Psoas muscle (tissue), 8 donors: ENCODE results near the gene HTD2. TPM values are rescaled to one million over a fixed set of nuclear protein-coding genes. Genes with fewer than 3 reads are reported as not detected.

Experiments used
- ATAC-seq, 4 donors: fragments of 200-7000 bp; cut with Tn5 transposase; one replicate each; pipeline ENCODE4 v1.9.1; 2020; ENCODE audit warnings: moderate library complexity in 3 of 4, mild to moderate bottlenecking in 2 of 4
- DNase-seq, 2 donors: peaks; one replicate each; pipeline ENCODE4 v3.0.0-alpha.2; 2020
- H3K27ac ChIP-seq: fragments of 200-600 bp; one replicate; pipeline ENCODE4 v1.8.0; 2022
- H3K27me3 ChIP-seq, 3 donors: fragments of 200-600 bp in 1 of 3; one replicate each; pipeline versions ENCODE4 v1.6.1 to v1.8.0; 2013 to 2022; ENCODE audit warnings: low read length in 2 of 3, mild to moderate bottlenecking in 2 of 3, moderate library complexity in 1 of 3; ENCODE audit not compliant: insufficient read depth in 3 of 3
- H3K36me3 ChIP-seq, 2 donors: fragments of 200-600 bp in 1 of 2; one replicate each; pipeline versions ENCODE4 v1.6.1 to v1.8.0; 2013 to 2022; ENCODE audit warnings: low read depth in 1 of 2, mild to moderate bottlenecking in 1 of 2, moderate library complexity in 1 of 2; ENCODE audit not compliant: insufficient read depth in 1 of 2
- H3K4me1 ChIP-seq: fragments of 200-600 bp; one replicate; pipeline ENCODE4 v1.8.0; 2022
- H3K4me3 ChIP-seq: fragments of 200-600 bp; one replicate; pipeline ENCODE4 v1.8.0; 2022; ENCODE audit warnings: mild to moderate bottlenecking
- H3K9me3 ChIP-seq: fragments of 200-600 bp; one replicate; pipeline ENCODE4 v1.8.0; 2022
- WGBS, 3 donors: extraction: QIAGEN DNeasy Blood & Tissue Kit; methylation state at CpG; one replicate each; pipeline versions ENCODE4 v1.1.6 to v1.1.7; 2013; 5-methylcytosine and 5-hydroxymethylcytosine counted together
- intact Hi-C, 2 donors: fragments of 100-400 bp; cut with DNase I; formaldehyde crosslinking; loops; one replicate each; pipeline versions ENCODE4 v1.11.0 to v1.14.2; 2022
- polyA plus RNA-seq, 3 donors: library from polyadenylated mRNA; stranded (reverse); fragments of 200-250 nt; gene quantifications; one replicate each; pipeline ENCODE4 v1.2.3, GENCODE V29; 2013
- total RNA-seq, 4 donors: library from RNA; stranded (reverse); fragmentation: NEBNext Ultra II Directional in 2 of 4; extraction: Animal tissue kit (Norgen Biotek cat#: 25700) in 2 of 4; gene quantifications; one replicate each; pipeline versions ENCODE4 v1.2.1 to v1.2.4, GENCODE V29; 2021 to 2023
- TF ChIP-seq, protein P1 (sequence below): fragments of 200-600 bp; IDR thresholded peaks from one replicate; pipeline ENCODE4 v1.8.0; 2022; ENCODE audit warnings: antibody characterized with exemption
- donor health status: healthy with polysubstance abuse.
- donor health status: DM: no; HTN: no; CAD: no; lungs with moderate emphysema.
- donor health status: Bipolar disorder and iron deficiency.
- donor health status: healthy.
- donor health status: DM: yes; HTN: yes; CAD: no.
- donor health status: DM: no; HTN: no; CAD: no.
- donor health status: DM: no; HTN: no; CAD: no.
- donor health status: DM: yes; HTN: yes; CAD: no.

HTD2 gene
- total and polyA plus RNA-seq, 7 donors: 10.9 to 37.0 (median 15.7) TPM

DNA sequence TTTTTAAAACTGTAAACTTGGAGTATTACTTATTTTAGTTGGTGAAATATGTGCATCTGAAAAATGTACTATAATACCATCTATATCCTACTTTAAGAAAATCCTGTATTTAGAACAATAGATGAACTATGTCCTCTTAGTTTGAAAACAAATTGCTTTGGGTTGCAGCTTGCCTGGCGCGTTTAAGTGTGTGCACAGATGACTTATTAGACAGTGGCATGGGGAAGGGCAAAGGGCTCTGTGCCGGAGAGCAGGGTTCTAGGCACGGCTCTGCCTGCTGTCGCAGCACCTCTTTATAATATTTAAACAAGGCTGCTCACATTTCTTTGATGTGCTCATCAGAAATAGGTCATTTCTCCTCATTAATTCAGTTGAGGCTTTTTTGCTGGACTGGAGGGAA is 36.4 kb downstream of the HTD2 start:
- ATAC-seq: no peak
- Histone ChIP-seq H3K27ac (no peak overlapping the region), H3K27me3 (no peaks in the 10 kb centered on the region), H3K9me3 (no peaks in the 10 kb centered on the region), H3K4me3 (no peak overlapping the region), H3K4me1 (no peaks in the 10 kb centered on the region), H3K36me3 (peaks cover 0 to 11% of the 10 kb centered on the region in 2 donors)
- TF ChIP-seq, protein P1, sequence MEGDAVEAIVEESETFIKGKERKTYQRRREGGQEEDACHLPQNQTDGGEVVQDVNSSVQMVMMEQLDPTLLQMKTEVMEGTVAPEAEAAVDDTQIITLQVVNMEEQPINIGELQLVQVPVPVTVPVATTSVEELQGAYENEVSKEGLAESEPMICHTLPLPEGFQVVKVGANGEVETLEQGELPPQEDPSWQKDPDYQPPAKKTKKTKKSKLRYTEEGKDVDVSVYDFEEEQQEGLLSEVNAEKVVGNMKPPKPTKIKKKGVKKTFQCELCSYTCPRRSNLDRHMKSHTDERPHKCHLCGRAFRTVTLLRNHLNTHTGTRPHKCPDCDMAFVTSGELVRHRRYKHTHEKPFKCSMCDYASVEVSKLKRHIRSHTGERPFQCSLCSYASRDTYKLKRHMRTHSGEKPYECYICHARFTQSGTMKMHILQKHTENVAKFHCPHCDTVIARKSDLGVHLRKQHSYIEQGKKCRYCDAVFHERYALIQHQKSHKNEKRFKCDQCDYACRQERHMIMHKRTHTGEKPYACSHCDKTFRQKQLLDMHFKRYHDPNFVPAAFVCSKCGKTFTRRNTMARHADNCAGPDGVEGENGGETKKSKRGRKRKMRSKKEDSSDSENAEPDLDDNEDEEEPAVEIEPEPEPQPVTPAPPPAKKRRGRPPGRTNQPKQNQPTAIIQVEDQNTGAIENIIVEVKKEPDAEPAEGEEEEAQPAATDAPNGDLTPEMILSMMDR: no peak
- DNase-seq: no peak
- WGBS, 3 donors: 77 to 86% (median 81%) methylated on average over 5 of the region's 5 CpGs
- intact Hi-C loops: no loop called here

DNA sequence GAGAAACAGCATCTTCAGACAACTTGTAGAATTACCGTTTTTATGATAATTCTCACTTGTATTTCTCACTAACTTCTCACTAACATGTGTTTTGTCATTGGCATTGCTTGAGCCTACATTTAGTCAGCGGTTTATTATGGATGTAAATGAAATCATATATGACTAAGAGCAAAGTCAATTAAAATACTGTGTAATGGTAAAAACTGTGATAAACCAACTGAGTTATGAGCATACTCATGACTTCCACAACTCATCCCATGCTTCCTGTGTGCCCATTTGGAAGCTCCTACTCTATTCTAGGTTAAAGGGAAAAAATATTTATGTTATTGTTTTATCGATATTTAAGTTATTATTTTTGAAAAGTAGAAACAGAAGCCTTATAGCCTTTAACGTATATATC is 39.1 kb downstream of the HTD2 start:
- intact Hi-C loops: no loop called here
- no peak for DNase-seq
- Histone ChIP-seq H3K4me3 (no peak overlapping the region), H3K27me3 (no peaks in the 10 kb centered on the region), H3K36me3 (peaks cover 0 to 8% of the 10 kb centered on the region in 2 donors), H3K4me1 (peaks cover 2% of the 10 kb centered on the region), H3K27ac (no peak overlapping the region), H3K9me3 (no peaks in the 10 kb centered on the region)
- TF ChIP-seq, protein P1: no peak
- 95 to 99% (median 96%) methylated on average over 4 of the region's 4 CpGs for WGBS, 3 donors
- no peak for ATAC-seq

DNA sequence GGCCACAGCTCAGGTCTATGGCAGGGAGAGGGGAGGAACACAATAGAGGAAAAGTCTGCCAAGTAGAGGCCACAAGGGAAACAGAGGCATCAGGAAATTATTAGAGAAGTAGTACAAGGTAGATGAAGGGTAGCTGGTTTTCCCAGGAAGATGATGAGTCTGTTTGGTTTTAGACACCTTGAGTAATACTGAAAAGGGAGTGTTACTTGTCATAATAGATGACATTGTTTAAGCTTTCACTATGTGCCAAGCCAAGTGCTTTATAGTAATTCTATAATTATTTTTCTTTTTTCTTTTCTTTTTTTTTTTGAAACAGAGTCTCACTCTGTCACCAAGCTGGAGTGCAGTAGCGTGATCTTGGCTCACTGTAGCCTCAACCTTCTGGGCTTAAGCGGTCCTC is 40.0 kb downstream of the HTD2 start:
- DNase-seq: no peak
- H3K4me3 ChIP-seq: no peak overlapping the region
- TF ChIP-seq, protein P1: no peak
- H3K9me3 ChIP-seq: no peaks in the 10 kb centered on the region
- intact Hi-C loops: no loop called here
- no peak overlapping the region for H3K27ac ChIP-seq
- peaks cover 0 to 3% of the 10 kb centered on the region in 2 donors for H3K36me3 ChIP-seq
- no peak for ATAC-seq
- WGBS, 3 donors: 76 to 100% (median 100%) methylated on average over 2 of the region's 2 CpGs
- no peaks in the 10 kb centered on the region for H3K27me3 ChIP-seq
- peaks cover 8% of the 10 kb centered on the region for H3K4me1 ChIP-seq

DNA sequence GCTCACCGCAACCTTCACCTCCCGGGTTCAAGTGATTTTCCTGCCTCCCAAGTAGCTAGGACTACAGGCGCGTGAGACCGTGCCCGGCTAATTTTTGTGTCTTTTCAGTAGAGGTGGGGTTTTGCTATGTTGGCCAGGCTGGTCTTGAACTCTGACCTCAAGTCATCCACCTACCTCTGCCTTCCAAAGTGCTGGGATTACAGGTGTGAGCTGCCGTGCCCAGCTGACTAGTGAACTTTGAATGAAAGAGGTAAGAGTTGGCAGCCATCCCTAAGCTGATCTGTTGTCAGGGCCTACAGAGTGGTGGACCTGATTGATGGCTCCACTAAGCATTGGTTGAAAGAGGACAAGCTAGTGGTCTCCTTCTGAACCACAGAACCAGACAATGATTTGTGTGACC is 41.7 kb downstream of the HTD2 start:
- 91 to 96% (median 94%) methylated on average over 7 of the region's 7 CpGs for WGBS, 3 donors
- ATAC-seq (no peak), DNase-seq (no peak)
- Histone ChIP-seq H3K36me3 (no peaks in the 10 kb centered on the region), H3K9me3 (no peaks in the 10 kb centered on the region), H3K4me3 (no peak overlapping the region), H3K4me1 (peaks cover 12% of the 10 kb centered on the region), H3K27ac (no peak overlapping the region), H3K27me3 (no peaks in the 10 kb centered on the region)
- TF ChIP-seq, protein P1: no peak
- intact Hi-C loops: no loop called here
